Mesenchymal stem cell (in vitro differentiated cells and primary cell): ENCODE results near the gene EIF2S3B.
A peak's percentile ranks its signal among the peaks of the same experiment; 100 is the strongest.

Experiments used
- DNase-seq: peaks from one replicate; pipeline ENCODE4 v3.0.0-alpha.2; 2013
- H2AFZ ChIP-seq: one replicate; pipeline ENCODE4 v1.6.1; 2013; ENCODE audit warnings: low read depth, mild to moderate bottlenecking, control low read depth, inconsistent platforms, low read length, moderate library complexity
- H2AK5ac ChIP-seq: 2 replicates; pipeline ENCODE4 v1.6.1; 2013; ENCODE audit warnings: low read length, moderate library complexity, mild to moderate bottlenecking, inconsistent platforms; ENCODE audit not compliant: severe bottlenecking
- H2BK120ac ChIP-seq: one replicate; pipeline ENCODE4 v1.6.1; 2013; ENCODE audit warnings: low read depth, mild to moderate bottlenecking, inconsistent platforms, low read length, moderate library complexity
- H2BK12ac ChIP-seq, 2 experiments: one replicate each; pipeline ENCODE4 v1.6.1; 2013; ENCODE audit warnings: inconsistent platforms in 2 of 2, low read length in 2 of 2, mild to moderate bottlenecking in 2 of 2, moderate library complexity in 2 of 2, control low read depth in 1 of 2
- H2BK15ac ChIP-seq: one replicate; pipeline ENCODE4 v1.6.1; 2013; ENCODE audit warnings: mild to moderate bottlenecking, low read depth, inconsistent platforms; ENCODE audit not compliant: poor library complexity, severe bottlenecking
- H2BK5ac ChIP-seq: 2 replicates; pipeline ENCODE4 v1.6.1; 2013; ENCODE audit warnings: low read depth, mild to moderate bottlenecking, low read length, control low read depth, inconsistent platforms; ENCODE audit not compliant: poor library complexity, severe bottlenecking
- H3K14ac ChIP-seq, 2 experiments: one replicate each; pipeline ENCODE4 v1.6.1; 2013; ENCODE audit warnings: inconsistent platforms in 2 of 2, low read length in 2 of 2, control low read depth in 1 of 2, mild to moderate bottlenecking in 1 of 2, moderate library complexity in 1 of 2
- H3K18ac ChIP-seq, 2 experiments: one replicate each; pipeline ENCODE4 v1.6.1; 2013; ENCODE audit warnings: inconsistent platforms in 2 of 2, low read length in 2 of 2, control low read depth in 1 of 2, low read depth in 1 of 2, mild to moderate bottlenecking in 1 of 2
- H3K23ac ChIP-seq, 2 experiments: one replicate each; pipeline ENCODE4 v1.6.1; 2013; ENCODE audit warnings: inconsistent platforms in 2 of 2, low read length in 2 of 2, mild to moderate bottlenecking in 2 of 2, moderate library complexity in 2 of 2, control low read depth in 1 of 2
- H3K27ac ChIP-seq: 2 replicates; pipeline ENCODE4 v1.5.1; 2013; ENCODE audit warnings: mild to moderate bottlenecking, moderate library complexity, low read length, control low read depth, inconsistent platforms; ENCODE audit not compliant: poor library complexity, severe bottlenecking
- H3K27me3 ChIP-seq, 2 experiments: 2 replicates each; pipeline versions ENCODE4 v1.6.1 to v1.7.0; 2013; ENCODE audit warnings: low read length in 2 of 2, mild to moderate bottlenecking in 2 of 2, moderate library complexity in 2 of 2, control low read depth in 1 of 2, inconsistent platforms in 1 of 2; ENCODE audit not compliant: control insufficient read depth in 1 of 2, insufficient read depth in 1 of 2
- H3K36me3 ChIP-seq, 2 experiments: 2 replicates each; pipeline versions ENCODE4 v1.6.1 to v1.7.0; 2013; ENCODE audit warnings: low read length in 2 of 2, control low read depth in 1 of 2, inconsistent platforms in 1 of 2, low read depth in 1 of 2, mild to moderate bottlenecking in 1 of 2; ENCODE audit not compliant: insufficient read depth in 2 of 2, control insufficient read depth in 1 of 2
- H3K4ac ChIP-seq, 2 experiments: one replicate each; pipeline ENCODE4 v1.6.1; 2013; ENCODE audit warnings: inconsistent platforms in 2 of 2, low read length in 2 of 2, mild to moderate bottlenecking in 2 of 2, moderate library complexity in 2 of 2, control low read depth in 1 of 2, low read depth in 1 of 2
- H3K4me1 ChIP-seq: 2 replicates; pipeline ENCODE4 v1.6.1; 2013; ENCODE audit warnings: low read depth, low read length, control low read depth; ENCODE audit not compliant: control insufficient read depth, insufficient read depth
- H3K4me2 ChIP-seq: 2 replicates; pipeline ENCODE4 v1.6.1; 2013; ENCODE audit warnings: low read length, mild to moderate bottlenecking, inconsistent platforms; ENCODE audit not compliant: poor library complexity, severe bottlenecking
- H3K4me3 ChIP-seq, 2 experiments: 2 replicates each; pipeline versions ENCODE4 v1.5.1 to v1.7.0; 2013; ENCODE audit warnings: low read length in 2 of 2, mild to moderate bottlenecking in 2 of 2, control low read depth in 1 of 2, low read depth in 1 of 2; ENCODE audit not compliant: insufficient read depth in 1 of 2
- H3K79me1 ChIP-seq: replicated peaks from 2 replicates; pipeline ENCODE4 v1.6.1; 2013; ENCODE audit warnings: mild to moderate bottlenecking, control low read depth, low read length, inconsistent platforms; ENCODE audit not compliant: poor library complexity, severe bottlenecking
- H3K9ac ChIP-seq: 2 replicates; pipeline ENCODE4 v1.7.0; 2013; ENCODE audit warnings: mild to moderate bottlenecking, low read length, moderate library complexity
- H3K9me3 ChIP-seq: 2 replicates; pipeline ENCODE4 v1.7.0; 2013; ENCODE audit warnings: mild to moderate bottlenecking, low read length; ENCODE audit not compliant: control insufficient read depth
- H4K8ac ChIP-seq: one replicate; pipeline ENCODE4 v1.6.1; 2013; ENCODE audit warnings: inconsistent platforms, mild to moderate bottlenecking, low read length, moderate library complexity
- H4K91ac ChIP-seq: one replicate; pipeline ENCODE4 v1.6.1; 2013; ENCODE audit warnings: mild to moderate bottlenecking, low read length, inconsistent platforms
- WGBS: methylation state at CpG from one replicate; pipeline ENCODE4 v1.1.7; 2013; ENCODE audit warnings: mixed read lengths; 5-methylcytosine and 5-hydroxymethylcytosine counted together

EIF2S3B gene

DNA sequence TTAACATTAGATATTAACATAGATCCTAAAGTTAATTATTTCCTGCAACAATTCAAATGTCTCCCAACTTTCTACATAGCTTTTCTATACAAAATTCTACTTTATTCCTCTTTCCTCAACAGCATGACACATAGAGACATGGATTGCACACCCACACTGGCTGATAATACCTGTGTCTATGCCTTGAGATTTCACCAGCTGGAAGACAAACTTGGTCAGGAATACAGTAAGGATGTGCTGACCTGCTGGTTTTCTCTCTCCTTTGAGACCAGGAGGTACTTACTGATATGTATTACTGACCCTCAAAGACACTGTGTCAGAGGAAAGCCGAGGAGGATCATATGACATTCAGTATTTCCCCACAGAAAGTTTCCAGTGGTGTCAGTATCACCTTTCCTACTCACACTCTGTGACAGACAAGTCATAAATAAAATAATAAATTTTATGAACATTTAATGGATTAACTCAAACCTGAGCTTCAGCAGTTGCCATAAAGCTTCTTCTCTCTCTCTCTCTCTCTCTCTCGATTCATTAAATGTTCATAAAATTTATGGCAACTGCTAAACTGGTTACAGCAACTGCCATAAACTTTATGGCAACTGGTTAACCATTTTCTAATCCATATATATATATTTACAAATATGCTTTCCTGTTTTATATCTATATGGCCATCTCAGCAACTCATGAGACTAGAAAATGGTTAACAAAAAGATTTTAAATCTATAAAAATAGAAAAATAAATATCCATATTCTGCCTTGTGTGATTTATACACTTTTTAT, 22.7 kb downstream of the EIF2S3B start:
- H3K27me3 ChIP-seq = no peaks in the 10 kb centered on the region
- no peak overlapping the region for H3K9ac ChIP-seq
- no peak overlapping the region for H4K91ac ChIP-seq
- no peak overlapping the region for H2BK15ac ChIP-seq
- no peak overlapping the region for H2AK5ac ChIP-seq
- no peak overlapping the region for H2AFZ ChIP-seq
- no peaks in the 10 kb centered on the region for H3K36me3 ChIP-seq
- no peaks in the 10 kb centered on the region for H3K79me1 ChIP-seq
- H2BK120ac ChIP-seq = no peak overlapping the region
- WGBS = 93% methylated on average over 2 of the region's 2 CpGs
- no peak overlapping the region for H3K4me2 ChIP-seq
- no peak overlapping the region for H2BK5ac ChIP-seq
- H3K4me1 ChIP-seq = no peaks in the 10 kb centered on the region
- no peak overlapping the region for H4K8ac ChIP-seq
- H3K9me3 ChIP-seq = peaks cover 3% of the 10 kb centered on the region
- DNase-seq = no peak
- H3K23ac ChIP-seq = no peak overlapping the region
- no peak overlapping the region for H3K18ac ChIP-seq
- no peak overlapping the region for H3K4ac ChIP-seq
- H3K4me3 ChIP-seq = no peak overlapping the region
- H2BK12ac ChIP-seq = no peak overlapping the region
- no peak overlapping the region for H3K27ac ChIP-seq
- no peak overlapping the region for H3K14ac ChIP-seq

DNA sequence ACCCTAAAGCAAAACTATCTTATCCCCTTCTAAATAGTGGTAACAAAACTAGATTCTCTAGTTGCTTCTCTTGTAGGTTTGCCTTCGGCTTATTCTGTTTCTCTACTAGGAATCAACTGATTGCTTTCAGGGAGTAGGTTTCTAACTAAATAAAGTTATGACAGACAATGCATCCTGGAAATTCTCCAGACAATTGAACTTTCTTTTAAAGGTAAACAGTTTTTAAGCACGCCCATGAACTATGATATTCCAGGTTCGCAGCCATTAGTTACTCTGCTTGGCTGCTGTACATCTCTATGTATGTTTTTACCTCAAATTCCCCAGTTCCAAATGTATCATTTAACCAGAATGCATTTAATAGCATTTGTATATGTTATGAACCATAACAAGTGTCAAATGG, 23.9 kb downstream of the EIF2S3B start:
- no peak for DNase-seq
- Histone ChIP-seq H2AK5ac (no peak overlapping the region), H3K27me3 (no peaks in the 10 kb centered on the region), H2BK120ac (no peak overlapping the region), H3K9me3 (peaks cover 5% of the 10 kb centered on the region), H4K91ac (no peak overlapping the region), H2BK15ac (no peak overlapping the region), H2BK12ac (no peak overlapping the region), H2AFZ (no peak overlapping the region), H4K8ac (no peak overlapping the region), H3K4me2 (no peak overlapping the region), H3K4me3 (no peak overlapping the region), H3K27ac (no peak overlapping the region), H3K4ac (no peak overlapping the region), H3K14ac (no peak overlapping the region), H3K9ac (no peak overlapping the region), H3K4me1 (no peaks in the 10 kb centered on the region), H3K79me1 (no peaks in the 10 kb centered on the region), H3K36me3 (no peaks in the 10 kb centered on the region), H2BK5ac (no peak overlapping the region), H3K18ac (no peak overlapping the region), H3K23ac (no peak overlapping the region)
- WGBS = 100% methylated on average over 2 of the region's 3 CpGs

DNA sequence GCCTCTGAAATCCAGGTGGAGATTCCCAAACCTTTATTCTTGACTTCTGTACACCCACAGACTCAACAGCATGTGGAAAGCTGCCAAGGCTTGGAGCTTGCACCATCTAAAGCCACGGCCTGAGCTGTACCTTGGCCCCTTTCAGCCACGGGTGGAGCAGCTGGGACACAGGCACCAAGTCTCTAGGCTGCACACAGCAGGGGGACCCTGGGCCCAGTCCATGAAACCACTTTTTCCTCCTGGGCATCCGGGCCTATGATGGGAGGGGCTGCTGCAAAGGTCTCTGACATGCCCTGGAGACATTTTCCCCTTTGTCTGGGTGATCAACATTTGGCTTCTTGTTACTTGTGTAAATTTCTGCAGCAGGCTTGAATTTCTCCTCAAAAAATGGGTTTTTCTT, 32.0 kb downstream of the EIF2S3B start:
- no peak overlapping the region for H3K4me3 ChIP-seq
- no peaks in the 10 kb centered on the region for H3K36me3 ChIP-seq
- H3K9ac ChIP-seq = no peak overlapping the region
- no peak overlapping the region for H2BK5ac ChIP-seq
- no peak overlapping the region for H2BK120ac ChIP-seq
- no peak overlapping the region for H3K4ac ChIP-seq
- no peak overlapping the region for H3K27ac ChIP-seq
- no peak overlapping the region for H3K14ac ChIP-seq
- H3K79me1 ChIP-seq = no peaks in the 10 kb centered on the region
- H2AK5ac ChIP-seq = no peak overlapping the region
- no peak overlapping the region for H3K23ac ChIP-seq
- no peaks in the 10 kb centered on the region for H3K27me3 ChIP-seq
- no peak overlapping the region for H3K18ac ChIP-seq
- H3K4me1 ChIP-seq = no peaks in the 10 kb centered on the region
- no peak overlapping the region for H2AFZ ChIP-seq
- no peak overlapping the region for H4K91ac ChIP-seq
- H2BK12ac ChIP-seq = no peak overlapping the region
- H3K4me2 ChIP-seq = no peak overlapping the region
- peaks cover 5% of the 10 kb centered on the region for H3K9me3 ChIP-seq
- DNase-seq = no peak
- H2BK15ac ChIP-seq = no peak overlapping the region
- WGBS = 83% methylated on average over 3 of the region's 3 CpGs
- H4K8ac ChIP-seq = no peak overlapping the region

DNA sequence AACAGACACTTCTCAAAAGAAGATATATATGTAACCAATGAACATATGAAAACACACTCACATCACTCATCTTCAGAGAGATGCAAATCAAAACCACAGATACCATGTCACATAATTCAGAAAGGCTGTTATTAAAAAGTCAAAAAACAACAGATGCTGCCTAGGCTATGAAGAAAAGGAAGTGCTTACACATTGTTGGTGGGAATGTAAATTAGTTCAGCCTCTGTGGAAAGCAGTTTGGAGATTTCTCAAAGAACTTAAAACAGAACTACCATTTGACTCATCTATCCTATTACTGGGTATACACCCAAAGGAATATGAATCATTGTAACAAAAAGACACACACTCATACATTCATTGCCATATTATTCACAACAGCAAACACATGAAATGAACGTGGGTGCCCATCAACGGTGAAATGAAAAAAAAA, 35.1 kb downstream of the EIF2S3B start:
- H2BK5ac ChIP-seq = no peak overlapping the region
- H2BK120ac ChIP-seq = no peak overlapping the region
- H3K36me3 ChIP-seq = no peaks in the 10 kb centered on the region
- no peak overlapping the region for H2BK15ac ChIP-seq
- no peak overlapping the region for H2AK5ac ChIP-seq
- H2AFZ ChIP-seq = no peak overlapping the region
- H4K91ac ChIP-seq = no peak overlapping the region
- no peak overlapping the region for H3K27ac ChIP-seq
- H2BK12ac ChIP-seq = no peak overlapping the region
- no peaks in the 10 kb centered on the region for H3K79me1 ChIP-seq
- H3K27me3 ChIP-seq = no peaks in the 10 kb centered on the region
- no peak overlapping the region for H3K18ac ChIP-seq
- no peaks in the 10 kb centered on the region for H3K9me3 ChIP-seq
- H3K4me3 ChIP-seq = no peak overlapping the region
- no CpG with 5 or more reads among the region's 2 CpGs for WGBS
- H3K4ac ChIP-seq = no peak overlapping the region
- no peaks in the 10 kb centered on the region for H3K4me1 ChIP-seq
- H4K8ac ChIP-seq = no peak overlapping the region
- H3K14ac ChIP-seq = no peak overlapping the region
- H3K23ac ChIP-seq = no peak overlapping the region
- peak overlapping the region; percentile 35 for H3K9ac ChIP-seq
- DNase-seq = no peak
- no peak overlapping the region for H3K4me2 ChIP-seq
